ENCODE results near the gene WDR35.

- TF ChIP-seq CTCF (conservative IDR thresholded peaks at IDR 0.05; ENCODE audit: low read depth, low read length) (no peak), EZH2 (IDR thresholded peaks at IDR 0.05; ENCODE audit: borderline replicate concordance, low read depth, low read length, poor library complexity, severe bottlenecking) (no peak)
These were observed 60.7 kb downstream of the WDR35 start for GRCh38 chr2:19929226-19929625.

All from A673 (cell line).